Measurements from ENCODE around the gene LEPROT.

The LEPROT gene

DNA sequence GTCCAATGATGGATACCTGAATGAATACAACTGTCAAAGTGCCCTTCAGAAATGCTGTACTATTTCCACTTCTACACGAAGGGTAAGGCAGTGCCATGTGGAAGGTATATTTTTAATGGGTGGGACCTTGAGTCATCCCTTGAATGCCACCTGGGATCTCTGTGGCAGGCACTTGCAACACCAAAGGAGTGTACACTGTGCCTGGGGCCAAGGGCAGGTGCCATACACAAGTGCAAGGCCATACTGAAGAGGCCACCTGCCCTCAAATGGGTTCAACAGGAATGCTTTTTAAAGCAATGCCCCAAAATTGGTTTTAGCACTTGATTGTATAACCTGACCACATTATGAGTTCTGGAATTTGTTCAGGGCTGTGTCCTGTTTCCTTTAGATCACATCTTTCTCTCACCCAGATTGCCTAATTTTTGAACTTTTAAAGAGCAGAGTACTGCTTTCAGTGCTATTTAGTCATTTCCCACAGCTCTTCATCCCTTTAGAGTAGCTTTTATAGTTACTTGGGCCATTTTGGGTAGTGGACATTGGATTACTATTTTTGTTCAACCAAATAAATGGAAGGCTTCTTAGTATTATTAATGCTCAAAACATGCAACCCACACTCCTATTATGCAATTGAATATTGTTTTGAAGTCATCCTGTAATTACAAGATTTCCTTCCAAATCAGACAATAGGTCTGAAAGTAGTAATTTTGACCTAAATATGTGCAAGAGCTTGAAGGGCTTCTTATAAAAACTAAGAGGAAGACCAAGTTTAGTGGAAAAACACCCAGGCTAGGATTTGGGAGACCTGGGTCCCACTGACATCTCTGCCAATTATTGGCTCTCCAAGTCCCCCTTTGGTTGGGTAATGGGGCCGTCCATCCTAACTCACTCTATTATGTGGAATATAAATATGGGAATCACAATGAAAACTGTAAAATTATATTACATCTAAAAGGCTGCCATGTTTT lies 57.2 kb downstream of the LEPROT start:
- DNase-seq (ENCODE audit: low read depth): no peak

DNA sequence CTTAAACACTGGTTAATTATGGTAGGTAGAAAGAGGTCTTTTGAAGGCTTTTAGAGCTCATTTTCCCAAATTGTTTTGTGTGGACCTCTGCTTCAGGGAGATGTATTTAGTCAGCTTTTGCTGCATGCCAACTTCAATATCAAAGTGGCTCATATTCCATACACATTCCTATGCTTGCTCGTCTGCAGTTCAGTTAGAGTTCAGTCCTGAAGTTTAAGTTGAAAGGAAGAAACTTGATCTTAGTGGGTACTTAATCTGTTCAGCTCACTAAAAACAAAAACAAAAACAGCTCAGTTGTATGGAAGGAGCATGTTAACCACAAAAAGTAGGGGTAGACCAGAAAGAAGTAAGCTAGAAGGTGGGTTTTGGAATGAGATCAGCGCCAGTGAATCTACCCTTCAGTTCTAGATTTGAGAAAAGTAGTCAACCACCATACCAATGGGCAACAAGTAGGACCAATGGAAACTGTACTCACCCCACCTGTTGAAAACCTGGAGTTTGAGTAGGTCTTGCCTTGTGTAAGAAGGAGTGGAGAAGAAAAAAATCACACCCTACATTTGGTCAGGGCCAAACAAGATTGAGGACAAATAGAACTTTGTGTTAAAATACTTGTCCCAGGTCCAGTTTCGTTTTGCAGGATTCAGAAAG lies 58.0 kb downstream of the LEPROT start:
- DNase-seq (ENCODE audit: low read depth): no peak

GRCh38 chr1:65479554-65480204 lies 59.2 kb downstream of the LEPROT start:
- no peak for DNase-seq (ENCODE audit: low read depth)

- no peak for DNase-seq (ENCODE audit: low read depth)
Measured at GRCh38 chr1:65480684-65481405, 60.4 kb downstream of the LEPROT start.

- no peak for DNase-seq (ENCODE audit: low read depth)
Measured at GRCh38 chr1:65483993-65484754, 63.7 kb downstream of the LEPROT start.

Measured in T-helper 22 cell (primary cell).